GM18909 (cell line): ENCODE measurements around the gene GSKIP.

Source experiments
- ATAC-seq: cut with Tn5 transposase; IDR thresholded peaks from one replicate; pipeline ENCODE4 v1.9.1; 2021; ENCODE audit warnings: mild to moderate bottlenecking; ENCODE audit not compliant: unreplicated experiment, poor library complexity

The GSKIP gene

GRCh38 chr14:96373538-96373937, 10.2 kb downstream of the GSKIP start:
- ATAC-seq = no peak

GRCh38 chr14:96376093-96376492, 12.8 kb downstream of the GSKIP start:
- no peak for ATAC-seq

- peak; percentile 85 for ATAC-seq
These were observed 17.4 kb downstream of the GSKIP start for GRCh38 chr14:96380735-96381134.

GRCh38 chr14:96383445-96383844, 20.1 kb downstream of the GSKIP start:
- ATAC-seq = no peak

- ATAC-seq = no peak
These were observed 20.7 kb downstream of the GSKIP start for GRCh38 chr14:96384053-96384452.

- no peak for ATAC-seq
These were observed 21.4 kb downstream of the GSKIP start for GRCh38 chr14:96384740-96385139.

GRCh38 chr14:96385385-96385784, 22.1 kb downstream of the GSKIP start:
- no peak for ATAC-seq

GRCh38 chr14:96390965-96391292, 27.6 kb downstream of the GSKIP start:
- no peak for ATAC-seq

GRCh38 chr14:96391293-96392118, 28.2 kb downstream of the GSKIP start:
- peak; percentile 93 for ATAC-seq

GRCh38 chr14:96393071-96393691, 29.9 kb downstream of the GSKIP start:
- no peak for ATAC-seq

GRCh38 chr14:96394047-96394815, 30.9 kb downstream of the GSKIP start:
- no peak for ATAC-seq

GRCh38 chr14:96398432-96398831, 35.1 kb downstream of the GSKIP start:
- ATAC-seq = no peak

- ATAC-seq = no peak
These were observed 35.6 kb downstream of the GSKIP start for GRCh38 chr14:96398921-96399320.

- no peak for ATAC-seq
These were observed 36.1 kb downstream of the GSKIP start for GRCh38 chr14:96399405-96399804.

- ATAC-seq = no peak
These were observed 37.2 kb downstream of the GSKIP start for GRCh38 chr14:96400495-96400894.

- ATAC-seq = no peak
These were observed 40.1 kb downstream of the GSKIP start for GRCh38 chr14:96403409-96403808.

GRCh38 chr14:96405677-96406076, 42.4 kb downstream of the GSKIP start:
- no peak for ATAC-seq

GRCh38 chr14:96407935-96408570, 44.7 kb downstream of the GSKIP start:
- no peak for ATAC-seq

- ATAC-seq = no peak
These were observed 45.3 kb downstream of the GSKIP start for GRCh38 chr14:96408608-96409007.

- ATAC-seq = no peak
These were observed 46.4 kb downstream of the GSKIP start for GRCh38 chr14:96409701-96410100.

GRCh38 chr14:96410119-96410518, 46.8 kb downstream of the GSKIP start:
- no peak for ATAC-seq
